ENCODE measurements around the gene FHOD1. TPM values are rescaled to one million over a fixed set of nuclear protein-coding genes. Genes with fewer than 3 reads are reported as not detected.

Gene FHOD1
- total RNA-seq, 1 experiment from 2014 or later: 13.2 TPM

- no peak for DNase-seq (ENCODE audit: low spot score)
Measured at GRCh38 chr16:67191411-67191994, 55.8 kb downstream of the FHOD1 start.

- no peak for DNase-seq (ENCODE audit: low spot score)
Measured at GRCh38 chr16:67190448-67191399, 56.6 kb downstream of the FHOD1 start.

- DNase-seq (ENCODE audit: low spot score): no peak
Measured at GRCh38 chr16:67190041-67190440, 57.2 kb downstream of the FHOD1 start, which contains the start of gene EXOC3L1. Gene EXOC3L1 (minus strand): TSS chr16:67190136. CDS start chr16:67189676, 460 bp downstream.

- no peak for DNase-seq (ENCODE audit: low spot score)
Measured at GRCh38 chr16:67188798-67189197, 58.5 kb downstream of the FHOD1 start.

- no peak for DNase-seq (ENCODE audit: low spot score)
Measured at GRCh38 chr16:67188323-67188722, 59.0 kb downstream of the FHOD1 start.

- DNase-seq (ENCODE audit: low spot score): no peak
Measured at GRCh38 chr16:67187175-67187890, 59.9 kb downstream of the FHOD1 start.

- DNase-seq (ENCODE audit: low spot score): peak; percentile 80
Measured at GRCh38 chr16:67186550-67186950, 60.7 kb downstream of the FHOD1 start.

GRCh38 chr16:67185651-67186134 lies 61.6 kb downstream of the FHOD1 start:
- no peak for DNase-seq (ENCODE audit: low spot score)

GRCh38 chr16:67184995-67185650 lies 62.2 kb downstream of the FHOD1 start:
- DNase-seq (ENCODE audit: low spot score): peak; percentile 84

- no peak for DNase-seq (ENCODE audit: low spot score)
Measured at GRCh38 chr16:67184453-67184994, 62.8 kb downstream of the FHOD1 start.

GRCh38 chr16:67183627-67184452 lies 63.4 kb downstream of the FHOD1 start, which contains the start of gene MATCAP1:
Gene MATCAP1 (minus strand): TSS chr16:67183963. CDS start chr16:67180610, 3,353 bp downstream.
- peak; percentile 99 for DNase-seq (ENCODE audit: low spot score)

- no peak for DNase-seq (ENCODE audit: low spot score)
Measured at GRCh38 chr16:67183284-67183626, 64.0 kb downstream of the FHOD1 start.

- no peak for DNase-seq (ENCODE audit: low spot score)
Measured at GRCh38 chr16:67182288-67182687, 65.0 kb downstream of the FHOD1 start.

- DNase-seq (ENCODE audit: low spot score): peak; percentile 92
Measured at GRCh38 chr16:67181346-67181745, 65.9 kb downstream of the FHOD1 start.

GRCh38 chr16:67180166-67180565 lies 67.1 kb downstream of the FHOD1 start:
- no peak for DNase-seq (ENCODE audit: low spot score)

- DNase-seq (ENCODE audit: low spot score): no peak
Measured at GRCh38 chr16:67179421-67180080, 67.7 kb downstream of the FHOD1 start.

All from A172 (cell line).